HepG2 (cell line): Measurements from ENCODE around the gene LCE5A. TPM values are rescaled to one million over a fixed set of nuclear protein-coding genes. Genes with fewer than 3 reads are reported as not detected.

Experiments used
- ATAC-seq: fragments of 200-7000 bp; cut with Tn5 transposase; 3 replicates; pipeline ENCODE4 v1.9.1; 2020; ENCODE audit warnings: mild to moderate bottlenecking, moderate library complexity
- BruUV-seq: library from RNA; stranded (reverse); fragments of 400-500 nt; replicated peaks from 2 replicates; lab custom pipeline; 2021; lab: Mats Ljungman, UMichigan
- CTCF ChIA-PET: fragments of 300-600 bp; formaldehyde crosslinking; extraction: SDS; loops from one replicate; lab custom pipeline; 2021; ENCODE audit warnings: low total read pairs, inconsistent platforms, low intra/inter-chr PET ratio; lab: Yijun Ruan, JAX
- POLR2A ChIA-PET: fragments of 350-600 bp; sonication (Branson Sonifier 250); formaldehyde crosslinking; loops from one replicate; lab custom pipeline; 2020; ENCODE audit warnings: antibody characterized with exemption, inconsistent platforms; lab: Yijun Ruan, JAX
- DNase-seq: peaks from one replicate; pipeline ENCODE4 v3.0.0-alpha.2; 2015; ENCODE audit warnings: low spot score
- FAIRE-seq: peaks from 3 replicates; lab custom pipeline; 2011; peaks lifted over from hg19 to GRCh38; lab: Jason Lieb, UNC
- H2AFZ ChIP-seq: one replicate; pipeline ENCODE4 v1.6.1; 2011; ENCODE audit warnings: low read length, inconsistent platforms
- H3K27ac ChIP-seq: fragments of 300-600 bp; 3 replicates; pipeline ENCODE4 v1.8.0; 2011; ENCODE audit warnings: mixed run types, mild to moderate bottlenecking, mixed read lengths, low read length, inconsistent platforms; ENCODE audit not compliant: insufficient read depth; ENCODE audit errors: extremely low read length
- H3K27me3 ChIP-seq, 2 experiments: fragments of 200-600 bp in 1 of 2; 2 replicates in 1 of 2; 3 replicates in 1 of 2; pipeline versions ENCODE4 v1.6.0 to v1.8.0; 2011; ENCODE audit warnings: low read length in 2 of 2, mild to moderate bottlenecking in 2 of 2, moderate library complexity in 2 of 2, inconsistent platforms in 1 of 2; ENCODE audit not compliant: insufficient read depth in 2 of 2, control insufficient read depth in 1 of 2
- H3K36me3 ChIP-seq, 2 experiments: fragments of 200-600 bp in 1 of 2; replicated peaks in 1 of 2; 2 replicates in 1 of 2; 3 replicates in 1 of 2; pipeline versions ENCODE4 v1.5.1 to v1.8.0; 2011; ENCODE audit warnings: low read length in 2 of 2, inconsistent platforms in 1 of 2; ENCODE audit not compliant: insufficient read depth in 2 of 2, control insufficient read depth in 1 of 2
- H3K4me1 ChIP-seq: 2 replicates; pipeline ENCODE4 v1.5.1; 2012; ENCODE audit warnings: low read length, inconsistent platforms; ENCODE audit not compliant: insufficient read depth
- H3K4me2 ChIP-seq: 2 replicates; pipeline ENCODE4 v1.6.0; 2011; ENCODE audit warnings: low read depth, low read length, inconsistent platforms
- H3K4me3 ChIP-seq, 3 experiments: fragments of 200-600 bp in 1 of 3; sonication (generic), shearing (Covaris generic) in 1 of 3; replicated peaks in 1 of 3; 2 replicates each; pipeline ENCODE4 v1.5.1; 2011 to 2016; ENCODE audit warnings: low read length in 3 of 3, inconsistent platforms in 2 of 3, low read depth in 2 of 3, mild to moderate bottlenecking in 2 of 3, control low read depth in 1 of 3, mixed read lengths in 1 of 3; ENCODE audit not compliant: insufficient read depth in 1 of 3
- H3K79me2 ChIP-seq: one replicate; pipeline ENCODE4 v1.6.1; 2011; ENCODE audit warnings: low read length, inconsistent platforms; ENCODE audit not compliant: insufficient read depth
- H3K9ac ChIP-seq: 2 replicates; pipeline ENCODE4 v1.6.0; 2011; ENCODE audit warnings: mild to moderate bottlenecking, low read depth, low read length, inconsistent platforms; ENCODE audit not compliant: insufficient read depth
- H3K9me3 ChIP-seq: 2 replicates; pipeline ENCODE4 v1.5.1; 2012; ENCODE audit warnings: mild to moderate bottlenecking, low read length
- H4K20me1 ChIP-seq: 2 replicates; pipeline ENCODE4 v1.6.0; 2011; ENCODE audit warnings: inconsistent platforms, mild to moderate bottlenecking, low read length, moderate library complexity; ENCODE audit not compliant: insufficient read depth
- ATF7 ChIP-seq, 2 experiments: fragments of 450-650 bp in 1 of 2; sonication (generic) in 1 of 2; formaldehyde crosslinking in 1 of 2; IDR thresholded peaks; 2 replicates each; pipeline versions ENCODE4 v1.4.0 to v1.6.1; 2016 to 2020; ENCODE audit warnings: antibody characterized with exemption in 1 of 2, mild to moderate bottlenecking in 1 of 2, missing genetic modification reagents in 1 of 2
- ETV5 ChIP-seq: IDR thresholded peaks from 2 replicates; pipeline ENCODE4 v1.6.1; 2018; ENCODE audit warnings: missing biosample characterization, missing genetic modification reagents, inconsistent platforms, borderline replicate concordance
- GABPA ChIP-seq, 2 experiments: IDR thresholded peaks; 2 replicates each; pipeline ENCODE4 v1.6.1; 2011 to 2016; ENCODE audit warnings: low read depth in 2 of 2, low read length in 1 of 2, missing biosample characterization in 1 of 2, missing genetic modification characterization in 1 of 2
- KLF6 ChIP-seq: IDR thresholded peaks from 2 replicates; pipeline ENCODE4 v1.8.0; 2016; ENCODE audit warnings: missing biosample characterization, missing genetic modification reagents
- MTERF4 ChIP-seq: sonication (generic); formaldehyde crosslinking; IDR thresholded peaks from 2 replicates; pipeline ENCODE4 v1.8.0; 2023; ENCODE audit warnings: mild to moderate bottlenecking, missing genetic modification reagents
- MXI1 ChIP-seq: IDR thresholded peaks from 3 replicates; pipeline ENCODE4 v1.6.1; 2012; ENCODE audit warnings: low read depth, low read length, inconsistent platforms, borderline replicate concordance
- PCBP1 ChIP-seq: fragments of 200-400 bp; formaldehyde crosslinking; IDR thresholded peaks from 2 replicates; pipeline ENCODE4 v1.6.1; 2017; ENCODE audit warnings: mild to moderate bottlenecking, low read depth, low read length, borderline replicate concordance
- PCBP2 ChIP-seq: fragments of 200-400 bp; formaldehyde crosslinking; optimal IDR thresholded peaks from 2 replicates; pipeline ENCODE3; 2018; ENCODE audit warnings: low read length, low read depth; ENCODE audit not compliant: poor library complexity, severe bottlenecking
- RCOR2 ChIP-seq: IDR thresholded peaks from 2 replicates; pipeline ENCODE4 v1.6.1; 2016; ENCODE audit warnings: missing biosample characterization, missing genetic modification reagents
- SIN3A ChIP-seq: IDR thresholded peaks from 2 replicates; pipeline ENCODE4 v1.6.1; 2011; ENCODE audit warnings: low read depth, mild to moderate bottlenecking, control low read depth, low read length, borderline replicate concordance
- ZKSCAN5 ChIP-seq: sonication (generic); formaldehyde crosslinking; IDR thresholded peaks from 2 replicates; pipeline ENCODE4 v1.5.1; 2020; ENCODE audit warnings: mild to moderate bottlenecking, missing genetic modification reagents
- ZNF337 ChIP-seq: sonication (generic); formaldehyde crosslinking; IDR thresholded peaks from 2 replicates; pipeline ENCODE4 v1.5.1; 2020; ENCODE audit warnings: missing genetic modification reagents, low read depth, mild to moderate bottlenecking, borderline replicate concordance
- ZNF468 ChIP-seq: sonication (generic); formaldehyde crosslinking; IDR thresholded peaks from 2 replicates; pipeline ENCODE4 v1.8.0; 2022; ENCODE audit warnings: mild to moderate bottlenecking, moderate library complexity, missing genetic modification reagents
- ZNF530 ChIP-seq: sonication (generic); formaldehyde crosslinking; IDR thresholded peaks from 2 replicates; pipeline ENCODE4 v1.5.0; 2020; ENCODE audit warnings: low read depth, mild to moderate bottlenecking, missing genetic modification reagents
- ZNF564 ChIP-seq: sonication (generic); formaldehyde crosslinking; IDR thresholded peaks from 2 replicates; pipeline ENCODE4 v1.8.1; 2023; ENCODE audit warnings: mild to moderate bottlenecking, missing genetic modification reagents
- ZSCAN29 ChIP-seq: sonication (generic); formaldehyde crosslinking; conservative IDR thresholded peaks from 2 replicates; pipeline ENCODE4 v1.4.0; 2020; ENCODE audit warnings: mild to moderate bottlenecking, missing genetic modification reagents
- WGBS: methylation state at CpG from one replicate; pipeline ENCODE4 v1.1.6; 2017; ENCODE audit warnings: low lambda C conversion rate; 5-methylcytosine and 5-hydroxymethylcytosine counted together
- in situ Hi-C: cut with HindIII; loops from 2 replicates; pipeline ENCODE4 v1.10.0; 2017; ENCODE audit warnings: low pct_unique_long_range_greater_than_20kb; ENCODE audit not compliant: extremely low pct_ligation_motif_present
- intact Hi-C: fragments of 100-400 bp; cut with micrococcal nuclease; formaldehyde crosslinking; loops from one replicate; pipeline ENCODE4 v1.10.0; 2022; ENCODE audit not compliant: unreplicated experiment
- polyA plus RNA-seq, 8 experiments: library from polyadenylated mRNA; depleted of rRNA in 3 of 8; stranded (reverse) in 7 of 8; unstranded in 1 of 8; fragments of >200 nt; fragmentation: Illumina TruSeq in 4 of 8; extraction: Trizol in 4 of 8; gene quantifications; 2 replicates each; pipeline versions ENCODE4 v1.2.1 to v1.2.3, GENCODE V29; 2011 to 2016; ENCODE audit warnings: low read depth in 4 of 8, missing spikeins in 1 of 8, mixed read lengths in 1 of 8; ENCODE audit not compliant: insufficient read depth in 1 of 8
- total RNA-seq, 5 experiments: library from RNA; depleted of rRNA; stranded (reverse); fragments of >200 nt; fragmentation: Illumina TruSeq; extraction: Trizol; gene quantifications; 2 replicates each; pipeline ENCODE4 v1.2.3, GENCODE V29; 2016; ENCODE audit warnings: low read depth in 1 of 5

The LCE5A gene
- total and polyA plus RNA-seq, 2 of the 13 experiments (the other 11 are each of a cell fraction or from before 2014, with no cell fraction given): not detected

GRCh38 chr1:152473887-152474537 lies 36.6 kb upstream of the LCE5A start:
- BruUV-seq: no TSS peak
- Histone ChIP-seq H3K9me3 (peaks cover 53% of the 10 kb centered on the region), H3K79me2 (no peaks in the 10 kb centered on the region), H2AFZ (no peak overlapping the region), H3K4me2 (no peak overlapping the region), H3K4me3 (no peak overlapping the region), H3K27ac (no peak overlapping the region), H3K27me3 (no peaks in the 10 kb centered on the region), H4K20me1 (no peaks in the 10 kb centered on the region), H3K9ac (no peak overlapping the region), H3K36me3 (no peaks in the 10 kb centered on the region), H3K4me1 (no peaks in the 10 kb centered on the region)
- in situ Hi-C loops: no loop called here
- CTCF ChIA-PET: no interaction called here
- POLR2A ChIA-PET: no interaction called here
- under 1% methylated on average over 4 of the region's 4 CpGs for WGBS
- intact Hi-C loops: no loop called here
- ATAC-seq: no peak
- no peak for FAIRE-seq
- TF ChIP-seq ZNF337 (CRISPR knock-in tag): no peak
- peak; percentile 27; the same call in 1 of the 2 replicates for TF ChIP-seq ATF7 (IDR thresholded peaks at IDR 0.05)
- no peak for TF ChIP-seq ATF7 (CRISPR knock-in tag; IDR thresholded peaks at IDR 0.05)
- DNase-seq: no peak

DNA sequence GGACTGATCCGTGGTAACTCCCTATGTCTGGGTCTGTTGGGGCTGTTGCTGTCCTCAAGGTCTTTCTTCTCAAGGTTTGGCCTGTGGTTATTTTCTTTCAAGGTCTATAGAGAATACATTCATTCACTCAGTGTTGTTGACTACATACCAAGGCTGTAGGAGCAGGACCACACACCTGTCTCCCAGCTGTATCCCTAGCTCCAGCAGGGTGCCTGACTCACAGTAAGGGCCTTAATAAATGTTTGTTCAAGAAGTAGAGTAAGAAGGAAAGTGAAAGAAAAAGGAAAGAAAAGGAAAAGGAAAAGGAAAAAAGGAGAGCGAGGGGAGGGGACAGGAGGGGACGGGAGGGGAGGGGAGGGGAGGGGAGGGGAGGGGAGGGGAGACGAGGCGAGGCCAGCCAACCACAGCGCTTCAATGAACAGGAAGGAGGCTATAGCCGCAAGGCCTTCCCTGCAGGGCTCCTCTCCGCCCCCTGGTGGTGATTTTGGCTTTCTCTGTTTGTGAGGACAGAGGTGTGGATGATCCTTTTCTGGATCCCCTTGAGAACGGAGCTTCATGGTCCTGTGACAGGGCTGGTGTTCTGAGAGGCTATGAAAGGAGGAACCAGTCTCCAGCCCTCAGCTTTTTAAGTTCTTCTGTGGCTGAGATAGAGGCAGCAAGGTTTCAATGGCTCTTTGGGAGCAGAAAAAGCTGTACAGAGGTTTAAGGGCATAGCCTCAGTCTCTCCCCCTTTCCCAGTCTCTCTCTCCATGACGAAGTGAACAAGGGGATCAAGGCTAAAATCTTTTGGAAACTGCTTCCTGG lies 30.6 kb upstream of the LCE5A start:
- ATAC-seq (peak; percentile 65), FAIRE-seq (no peak), DNase-seq (peak; percentile 32)
- Histone ChIP-seq H4K20me1 (no peaks in the 10 kb centered on the region), H2AFZ (no peak overlapping the region), H3K9me3 (peaks cover 47% of the 10 kb centered on the region), H3K9ac (no peak overlapping the region), H3K4me1 (no peaks in the 10 kb centered on the region), H3K27me3 (no peaks in the 10 kb centered on the region), H3K36me3 (no peaks in the 10 kb centered on the region), H3K79me2 (no peaks in the 10 kb centered on the region), H3K27ac (no peak overlapping the region), H3K4me3 (no peak overlapping the region), H3K4me2 (no peak overlapping the region)
- no TSS peak for BruUV-seq
- WGBS: 7% methylated on average over 9 of the region's 10 CpGs
- CTCF ChIA-PET: no interaction called here
- POLR2A ChIA-PET: no interaction called here
- in situ Hi-C loops (no loop called here), intact Hi-C loops (no loop called here)
- no peak for TF ChIP-seq ZNF468 (CRISPR knock-in tag)
- TF ChIP-seq ZNF564 (CRISPR knock-in tag): no peak
- TF ChIP-seq MTERF4: no peak
- peak; percentile 31 for TF ChIP-seq PCBP2
- TF ChIP-seq RCOR2 (CRISPR knock-in tag): no peak
- no peak for TF ChIP-seq ETV5 (CRISPR knock-in tag)
- no peak for TF ChIP-seq SIN3A
- no peak for TF ChIP-seq MXI1
- TF ChIP-seq KLF6 (CRISPR knock-in tag): no peak
- TF ChIP-seq ZSCAN29 (CRISPR knock-in tag): no peak
- TF ChIP-seq GABPA (IDR thresholded peaks at IDR 0.05; ENCODE audit: low read depth, low read length): peak; percentile 24; the same call in 1 of the 2 replicates
- TF ChIP-seq GABPA (CRISPR knock-in tag; IDR thresholded peaks at IDR 0.05; ENCODE audit: low read depth): no peak
- no peak for TF ChIP-seq ZNF530
- TF ChIP-seq PCBP1: peak; percentile 96
- TF ChIP-seq ZKSCAN5 (CRISPR knock-in tag): no peak
